Measurements from ENCODE around the gene COL23A1. TPM values are rescaled to one million over a fixed set of nuclear protein-coding genes. Genes with fewer than 3 reads are reported as not detected.

Gene COL23A1
- total RNA-seq, 2 donors from 2014 or later: 0.44 to 0.86 TPM

DNA sequence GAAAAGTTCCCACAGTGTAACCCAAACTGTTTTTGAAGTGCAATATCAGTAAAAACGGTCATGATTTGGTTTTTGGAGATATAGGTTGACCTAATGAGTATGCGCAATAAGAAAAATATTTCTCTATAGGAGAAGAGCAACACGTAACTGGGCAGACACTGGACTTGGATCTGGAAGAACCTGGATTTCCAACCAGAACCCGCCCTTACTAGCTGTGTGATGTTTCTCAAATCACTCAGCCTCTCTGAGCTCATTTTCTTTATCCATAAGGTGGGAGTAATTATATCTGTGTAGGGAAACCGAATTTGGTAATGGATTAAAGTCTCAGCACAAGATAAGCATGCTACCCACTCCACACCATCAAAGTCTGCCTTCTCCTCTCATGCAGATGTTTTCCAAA is 169.1 kb downstream of the COL23A1 start:
- peaks cover 7% of the 10 kb centered on the region for H3K4me1 Mint-ChIP-seq (ENCODE audit: low read depth)
- no peaks in the 10 kb centered on the region for H3K9me3 Mint-ChIP-seq
- no peak overlapping the region for H3K27ac Mint-ChIP-seq
- ATAC-seq (replicated peaks in 1 of 2) (no peak), DNase-seq (no peak)
- no peak overlapping the region for H3K4me3 Mint-ChIP-seq
- H3K27me3 Mint-ChIP-seq (ENCODE audit: low read depth): peaks cover 12% of the 10 kb centered on the region
- H3K36me3 Mint-ChIP-seq (ENCODE audit: insufficient read depth in 2 of 2): no peaks in the 10 kb centered on the region

DNA sequence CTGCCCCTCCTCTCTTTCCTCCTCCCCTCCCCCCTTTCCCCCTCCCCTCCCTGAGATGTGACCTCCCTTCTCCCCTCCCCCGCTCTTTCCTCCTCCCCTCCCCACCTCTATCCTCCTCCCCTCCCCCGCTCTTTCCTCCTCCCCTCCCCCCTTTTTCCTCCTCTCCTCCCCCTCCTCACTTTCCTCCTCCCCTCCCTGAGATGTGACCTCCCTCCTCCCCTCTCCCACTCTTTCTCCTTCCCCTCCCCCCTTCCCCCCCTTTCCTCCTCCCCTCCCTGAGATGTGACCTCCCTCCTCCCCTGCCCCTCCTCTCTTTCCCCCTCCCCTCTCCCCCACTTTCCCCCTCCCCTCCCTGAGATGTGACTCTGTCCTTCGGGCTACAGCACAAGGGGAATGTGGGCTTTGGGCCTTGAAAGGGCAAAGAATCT is 169.8 kb downstream of the COL23A1 start:
- ATAC-seq (replicated peaks in 1 of 2): no peak
- H3K36me3 Mint-ChIP-seq (ENCODE audit: insufficient read depth in 2 of 2): no peaks in the 10 kb centered on the region

DNA sequence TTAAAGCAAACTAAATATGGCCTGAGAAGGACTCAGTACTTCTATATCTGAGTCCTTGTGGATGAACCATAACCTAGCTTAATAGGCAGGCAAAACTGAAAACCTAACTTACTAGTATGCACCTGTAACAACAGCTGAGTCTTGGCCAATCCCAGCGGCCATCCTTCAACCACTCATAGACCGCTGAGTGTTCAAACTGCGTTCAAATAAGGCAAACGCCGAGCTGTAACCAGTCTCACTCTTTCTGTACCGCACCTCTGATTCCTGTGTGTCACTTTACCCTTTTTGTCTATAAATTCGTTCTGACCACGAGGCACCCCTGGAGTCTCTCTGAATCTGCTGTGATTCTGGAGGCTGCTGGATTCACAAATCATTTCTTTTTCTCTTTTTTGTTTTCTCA is 170.5 kb downstream of the COL23A1 start:
- Mint-ChIP-seq H3K27me3 (ENCODE audit: low read depth) (peaks cover 12% of the 10 kb centered on the region), H3K9me3 (no peaks in the 10 kb centered on the region), H3K36me3 (ENCODE audit: insufficient read depth in 2 of 2) (no peaks in the 10 kb centered on the region), H3K4me3 (no peak overlapping the region), H3K4me1 (ENCODE audit: low read depth) (peaks cover 7% of the 10 kb centered on the region), H3K27ac (no peak overlapping the region)
- ATAC-seq (replicated peaks in 1 of 2): no peak
- DNase-seq: no peak

More for the DNA sequence above, 169.8 kb downstream of the COL23A1 start:
- Mint-ChIP-seq H3K9me3 (no peaks in the 10 kb centered on the region), H3K4me1 (ENCODE audit: low read depth) (peaks cover 7% of the 10 kb centered on the region), H3K27ac (no peak overlapping the region), H3K27me3 (ENCODE audit: low read depth) (peaks cover 12% of the 10 kb centered on the region), H3K4me3 (no peak overlapping the region)
- no peak for DNase-seq

DNA sequence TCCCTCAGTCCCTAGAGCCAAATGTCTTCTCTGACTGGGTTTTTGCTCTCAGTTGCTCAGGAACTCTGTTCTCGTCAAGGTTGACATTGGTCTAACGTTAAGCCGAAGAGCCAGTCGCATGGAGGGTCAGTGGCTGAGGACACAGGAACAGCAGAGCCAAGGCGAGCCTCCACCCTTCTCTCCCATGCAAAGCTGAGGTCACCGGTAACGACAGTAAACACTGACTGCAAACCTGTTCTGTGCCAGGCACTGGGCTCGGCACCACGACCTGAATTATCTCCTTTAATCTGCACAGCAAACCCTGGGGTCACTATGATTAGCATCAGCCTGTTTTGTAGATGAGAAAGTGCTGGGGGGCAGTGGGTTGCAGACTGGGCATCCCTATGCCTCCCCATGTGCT is 171.0 kb downstream of the COL23A1 start:
- Mint-ChIP-seq H3K27ac (no peak overlapping the region), H3K36me3 (ENCODE audit: insufficient read depth in 2 of 2) (no peaks in the 10 kb centered on the region), H3K4me3 (no peak overlapping the region), H3K27me3 (ENCODE audit: low read depth) (peaks cover 12% of the 10 kb centered on the region), H3K4me1 (ENCODE audit: low read depth) (peaks cover 7% of the 10 kb centered on the region), H3K9me3 (no peaks in the 10 kb centered on the region)
- no peak for DNase-seq
- no peak for ATAC-seq (replicated peaks in 1 of 2)

DNA sequence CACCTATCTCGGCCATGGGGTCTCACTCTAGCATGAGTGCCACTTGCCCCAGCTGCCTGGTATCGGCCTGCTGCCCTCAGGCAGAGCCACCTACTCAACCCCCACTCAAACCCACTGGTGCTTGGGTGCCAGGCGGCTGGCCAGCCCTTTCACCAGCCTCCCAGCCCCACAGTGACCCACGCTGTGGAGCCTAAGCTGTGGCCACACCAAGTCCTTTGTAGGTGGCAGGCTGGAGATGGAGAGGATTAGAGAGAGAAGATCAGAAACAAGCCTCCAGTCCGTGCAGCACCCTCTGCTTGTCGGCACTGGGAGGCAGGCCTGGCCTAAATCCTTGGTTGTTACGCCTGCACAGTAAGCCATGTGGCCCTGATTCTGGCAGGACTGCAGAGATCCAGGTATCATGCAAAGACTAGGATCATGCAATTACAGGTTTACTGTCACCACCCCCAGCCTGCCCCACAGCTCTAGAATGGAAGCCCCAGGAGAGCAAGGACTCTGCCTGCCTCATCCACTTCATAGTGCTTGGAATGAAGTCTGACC is 171.7 kb downstream of the COL23A1 start:
- H3K27me3 Mint-ChIP-seq (ENCODE audit: low read depth): peaks cover 12% of the 10 kb centered on the region
- no peak overlapping the region for H3K27ac Mint-ChIP-seq
- DNase-seq (no peak), ATAC-seq (replicated peaks in 1 of 2) (no peak)
- peaks cover 7% of the 10 kb centered on the region for H3K4me1 Mint-ChIP-seq (ENCODE audit: low read depth)
- H3K9me3 Mint-ChIP-seq: no peaks in the 10 kb centered on the region
- H3K4me3 Mint-ChIP-seq: no peak overlapping the region
- H3K36me3 Mint-ChIP-seq (ENCODE audit: insufficient read depth in 2 of 2): no peaks in the 10 kb centered on the region

DNA sequence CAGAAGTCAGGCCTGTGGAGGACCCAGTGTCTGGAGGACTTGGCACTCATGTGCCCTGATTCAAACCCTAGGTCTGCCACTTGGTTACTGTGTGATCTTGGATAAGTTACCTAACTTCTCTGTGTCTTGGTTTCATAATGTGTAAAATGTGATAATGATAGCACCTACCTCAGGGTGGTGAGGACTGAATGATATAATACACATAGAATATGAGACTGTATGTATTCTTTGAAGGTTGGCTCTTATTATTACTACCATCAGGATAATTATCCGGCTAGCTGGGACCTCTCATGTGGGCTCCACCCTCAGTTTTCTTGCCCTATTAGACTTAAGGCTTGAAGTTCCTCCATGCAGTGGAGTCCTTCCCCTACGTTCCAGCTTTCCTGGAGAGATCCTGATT is 172.2 kb downstream of the COL23A1 start:
- H3K9me3 Mint-ChIP-seq: no peaks in the 10 kb centered on the region
- no peak overlapping the region for H3K4me3 Mint-ChIP-seq
- peaks cover 7% of the 10 kb centered on the region for H3K4me1 Mint-ChIP-seq (ENCODE audit: low read depth)
- peaks cover 12% of the 10 kb centered on the region for H3K27me3 Mint-ChIP-seq (ENCODE audit: low read depth)
- DNase-seq (no peak), ATAC-seq (replicated peaks in 1 of 2) (no peak)
- H3K36me3 Mint-ChIP-seq (ENCODE audit: insufficient read depth in 2 of 2): no peaks in the 10 kb centered on the region
- no peak overlapping the region for H3K27ac Mint-ChIP-seq

DNA sequence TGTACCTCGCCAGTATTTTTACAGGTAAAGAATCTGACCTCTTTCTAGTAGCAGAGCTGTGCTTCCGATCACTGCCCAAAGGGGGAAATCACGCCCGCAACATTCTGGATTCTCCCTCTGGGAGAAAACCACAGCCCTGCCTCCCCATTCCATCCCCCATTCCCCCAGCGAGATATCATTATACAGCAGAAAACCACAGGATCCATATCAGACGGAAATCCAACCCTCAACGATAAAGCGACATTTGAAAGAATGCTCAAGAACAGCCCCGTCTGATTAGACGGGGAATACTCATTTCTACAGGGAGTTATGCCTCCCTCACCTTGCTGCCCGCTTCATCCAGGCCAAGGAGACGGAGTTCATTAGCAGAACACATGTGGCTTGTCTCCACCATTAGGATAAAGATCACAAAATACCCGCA is 172.8 kb downstream of the COL23A1 start:
- H3K9me3 Mint-ChIP-seq: no peaks in the 10 kb centered on the region
- DNase-seq (no peak), ATAC-seq (replicated peaks in 1 of 2) (no peak)
- H3K4me1 Mint-ChIP-seq (ENCODE audit: low read depth): peaks cover 7% of the 10 kb centered on the region
- H3K36me3 Mint-ChIP-seq (ENCODE audit: insufficient read depth in 2 of 2): no peaks in the 10 kb centered on the region
- H3K4me3 Mint-ChIP-seq: no peak overlapping the region
- H3K27me3 Mint-ChIP-seq (ENCODE audit: low read depth): peaks cover 12% of the 10 kb centered on the region
- H3K27ac Mint-ChIP-seq: no peak overlapping the region

DNA sequence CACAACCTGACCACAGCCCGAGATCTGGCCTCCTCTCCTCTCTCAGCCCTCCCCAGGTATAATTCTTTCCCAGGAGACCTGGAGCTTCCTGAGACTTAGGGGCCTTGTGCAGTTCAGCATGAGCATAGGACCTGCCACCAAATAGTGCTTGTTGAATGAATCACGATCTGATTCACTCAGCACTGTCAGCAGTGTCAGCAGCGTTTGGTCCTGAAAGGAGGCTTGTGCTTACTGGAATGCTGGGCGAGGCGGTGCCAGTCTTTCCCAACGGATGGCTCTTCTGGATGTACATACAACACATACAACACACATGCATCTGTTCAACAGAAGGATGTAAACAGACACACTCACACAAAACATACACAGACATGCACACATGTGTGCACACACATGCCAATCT is 173.3 kb downstream of the COL23A1 start:
- H3K27me3 Mint-ChIP-seq (ENCODE audit: low read depth): peaks cover 12% of the 10 kb centered on the region
- H3K4me1 Mint-ChIP-seq (ENCODE audit: low read depth): peaks cover 7% of the 10 kb centered on the region
- H3K9me3 Mint-ChIP-seq: no peaks in the 10 kb centered on the region
- no peaks in the 10 kb centered on the region for H3K36me3 Mint-ChIP-seq (ENCODE audit: insufficient read depth in 2 of 2)
- no peak overlapping the region for H3K27ac Mint-ChIP-seq
- DNase-seq (no peak), ATAC-seq (replicated peaks in 1 of 2) (no peak)
- H3K4me3 Mint-ChIP-seq: no peak overlapping the region

DNA sequence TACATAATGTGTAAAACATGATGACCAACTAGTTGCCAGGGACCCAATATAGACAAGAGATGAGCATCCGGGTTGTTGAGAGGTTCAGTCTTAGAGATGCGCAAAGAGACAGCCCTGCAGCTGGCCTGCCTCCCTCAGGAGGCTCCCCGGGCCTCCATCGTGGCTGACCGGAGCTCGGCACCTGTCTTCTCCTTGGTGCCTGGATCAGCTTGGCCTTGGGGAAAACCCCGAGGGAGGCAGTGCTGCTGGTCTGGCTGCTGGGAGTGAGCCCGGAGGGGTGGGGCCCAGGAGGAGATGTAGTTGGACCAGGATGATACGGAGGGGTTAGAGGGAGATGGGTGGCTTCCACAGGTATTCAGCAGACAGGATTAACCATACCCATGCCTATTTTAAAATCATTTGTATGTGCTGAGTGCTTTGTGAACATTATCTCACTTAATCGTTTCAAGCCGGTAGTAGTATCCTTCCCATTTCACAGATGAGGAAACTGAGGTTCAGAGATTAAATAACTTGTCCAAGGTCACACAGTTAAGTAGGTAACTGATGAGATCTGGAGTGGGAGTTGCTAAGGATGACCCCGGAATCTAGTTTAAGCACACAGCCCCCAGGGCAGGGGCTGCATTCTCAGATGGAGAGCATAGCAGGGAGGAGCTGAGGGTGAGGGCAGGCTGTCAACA is 173.8 kb downstream of the COL23A1 start:
- H3K4me1 Mint-ChIP-seq (ENCODE audit: low read depth): peaks cover 7% of the 10 kb centered on the region
- peaks cover 12% of the 10 kb centered on the region for H3K27me3 Mint-ChIP-seq (ENCODE audit: low read depth)
- no peak overlapping the region for H3K27ac Mint-ChIP-seq
- H3K4me3 Mint-ChIP-seq: no peak overlapping the region
- DNase-seq: no peak
- no peak for ATAC-seq (replicated peaks in 1 of 2)
- no peaks in the 10 kb centered on the region for H3K36me3 Mint-ChIP-seq (ENCODE audit: insufficient read depth in 2 of 2)
- no peaks in the 10 kb centered on the region for H3K9me3 Mint-ChIP-seq

DNA sequence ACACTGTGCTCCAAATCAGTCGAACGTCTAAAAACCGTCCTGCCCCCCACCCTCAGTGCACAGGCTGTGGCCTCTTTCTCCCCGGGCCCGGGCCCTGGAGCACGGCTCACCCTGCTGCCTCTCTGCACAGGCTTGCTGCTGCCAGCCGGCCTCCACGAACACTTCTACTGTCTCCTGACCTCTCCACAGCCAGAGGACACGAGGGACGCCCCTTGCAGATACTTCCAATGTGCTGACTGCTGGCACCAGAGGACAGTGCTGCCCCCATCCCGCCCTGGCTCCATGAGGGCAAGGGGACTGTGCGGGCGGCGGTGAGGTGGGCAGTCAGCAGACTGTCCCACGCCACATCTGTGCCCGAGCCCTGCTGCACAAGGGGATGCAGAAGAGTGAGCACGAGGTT is 174.8 kb downstream of the COL23A1 start:
- Mint-ChIP-seq H3K4me3 (no peak overlapping the region), H3K36me3 (ENCODE audit: insufficient read depth in 2 of 2) (no peaks in the 10 kb centered on the region), H3K4me1 (ENCODE audit: low read depth) (peaks cover 7% of the 10 kb centered on the region), H3K27ac (no peak overlapping the region), H3K9me3 (no peaks in the 10 kb centered on the region), H3K27me3 (ENCODE audit: low read depth) (peaks cover 12% of the 10 kb centered on the region)
- DNase-seq (no peak), ATAC-seq (replicated peaks in 1 of 2) (no peak)

DNA sequence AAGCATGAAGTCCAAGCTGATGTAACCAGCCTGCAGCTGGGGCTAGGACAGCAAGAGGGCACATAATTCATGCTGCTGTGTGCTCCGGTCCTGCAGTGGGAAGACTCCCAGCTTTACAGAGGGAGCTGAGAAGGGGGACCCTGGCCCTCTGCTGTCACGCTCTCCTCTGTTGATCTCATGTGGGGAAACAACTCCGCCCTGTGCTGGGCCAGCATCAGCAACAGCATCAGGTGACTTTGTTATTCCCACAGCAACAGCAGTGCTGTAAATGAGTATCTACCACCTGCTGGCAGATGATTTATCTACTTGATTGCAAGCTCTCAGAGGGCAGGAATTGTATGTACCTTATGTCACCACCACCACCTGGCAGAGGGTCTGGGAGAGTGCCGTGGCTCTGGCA is 176.2 kb downstream of the COL23A1 start:
- H3K27me3 Mint-ChIP-seq (ENCODE audit: low read depth): peaks cover 12% of the 10 kb centered on the region
- H3K36me3 Mint-ChIP-seq (ENCODE audit: insufficient read depth in 2 of 2): no peaks in the 10 kb centered on the region
- peaks cover 7% of the 10 kb centered on the region for H3K4me1 Mint-ChIP-seq (ENCODE audit: low read depth)
- no peaks in the 10 kb centered on the region for H3K9me3 Mint-ChIP-seq
- no peak for DNase-seq
- H3K27ac Mint-ChIP-seq: no peak overlapping the region
- H3K4me3 Mint-ChIP-seq: no peak overlapping the region
- ATAC-seq (replicated peaks in 1 of 2): no peak

DNA sequence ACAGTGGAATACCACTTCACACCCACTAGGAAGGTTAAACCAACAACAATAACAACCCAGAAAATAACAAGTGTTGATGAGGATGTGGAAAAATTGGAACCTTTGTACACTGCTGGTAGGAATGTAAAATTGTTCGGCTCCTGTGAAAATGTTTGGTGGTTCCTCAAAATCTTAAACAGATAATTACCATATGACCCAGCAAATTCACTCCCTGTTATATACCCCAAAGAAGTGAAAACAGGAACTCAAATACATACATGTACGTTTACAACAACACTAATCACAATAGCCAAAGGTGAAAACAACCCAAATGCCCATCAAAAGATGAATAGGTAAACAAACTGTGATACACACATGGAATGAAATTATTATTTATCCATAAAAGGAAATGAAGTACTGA is 179.1 kb downstream of the COL23A1 start:
- Mint-ChIP-seq H3K27me3 (ENCODE audit: low read depth) (no peaks in the 10 kb centered on the region), H3K27ac (no peak overlapping the region), H3K36me3 (ENCODE audit: insufficient read depth in 2 of 2) (peaks cover 0 to 5% of the 10 kb centered on the region in 2 donors), H3K4me1 (ENCODE audit: low read depth) (no peaks in the 10 kb centered on the region), H3K4me3 (no peak overlapping the region), H3K9me3 (peaks cover 3 to 5% of the 10 kb centered on the region in 2 donors)
- ATAC-seq (replicated peaks in 1 of 2) (no peak), DNase-seq (no peak)

DNA sequence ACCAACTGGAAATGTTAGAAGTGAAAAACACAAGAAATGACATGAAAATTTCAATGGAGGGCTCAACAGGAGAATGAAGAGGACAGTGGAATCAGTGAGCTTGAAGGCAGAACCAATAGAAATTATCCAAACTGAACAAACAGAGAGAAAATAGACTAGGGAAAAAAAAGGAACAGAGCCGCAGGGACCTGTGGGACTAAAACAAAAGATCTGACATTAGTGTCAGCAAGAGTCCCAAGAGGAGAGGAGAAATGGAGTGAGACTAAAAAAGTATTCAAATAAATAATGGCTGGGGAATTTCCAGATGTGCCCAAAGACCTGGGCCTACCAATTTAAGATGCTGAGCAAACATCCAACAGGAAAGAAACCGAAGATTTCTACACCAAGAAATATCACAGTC is 182.5 kb downstream of the COL23A1 start:
- DNase-seq (no peak), ATAC-seq (replicated peaks in 1 of 2) (no peak)
- no peaks in the 10 kb centered on the region for H3K27me3 Mint-ChIP-seq (ENCODE audit: low read depth)
- H3K4me1 Mint-ChIP-seq (ENCODE audit: low read depth): no peaks in the 10 kb centered on the region
- peaks cover 0 to 5% of the 10 kb centered on the region in 2 donors for H3K36me3 Mint-ChIP-seq (ENCODE audit: insufficient read depth in 2 of 2)
- no peak overlapping the region for H3K27ac Mint-ChIP-seq
- H3K4me3 Mint-ChIP-seq: no peak overlapping the region
- peaks cover 4 to 8% of the 10 kb centered on the region in 2 donors for H3K9me3 Mint-ChIP-seq

DNA sequence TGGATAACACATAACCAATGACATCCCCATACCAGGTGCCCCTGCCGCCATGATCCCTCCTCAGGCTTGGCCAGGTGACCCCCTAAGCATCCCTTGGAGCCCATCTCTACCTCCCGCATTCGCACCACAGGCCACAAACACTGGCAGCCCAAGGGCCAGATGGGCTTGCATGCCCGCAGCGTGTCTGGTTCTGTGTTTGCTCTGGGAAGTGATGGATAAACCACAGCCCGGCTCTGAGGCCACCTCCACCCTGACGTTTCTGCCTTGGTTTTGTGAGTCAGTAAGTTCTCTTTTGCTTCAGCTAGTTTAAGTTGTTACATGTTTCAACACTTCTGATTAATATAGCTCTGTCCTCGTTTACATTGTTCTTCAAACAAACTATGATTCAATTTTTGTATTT is 185.2 kb downstream of the COL23A1 start:
- H3K9me3 Mint-ChIP-seq: peaks cover 8% of the 10 kb centered on the region in 2 donors
- no peak overlapping the region for H3K27ac Mint-ChIP-seq
- ATAC-seq (replicated peaks in 1 of 2): no peak
- no peaks in the 10 kb centered on the region for H3K4me1 Mint-ChIP-seq (ENCODE audit: low read depth)
- no peak for DNase-seq
- no peak overlapping the region for H3K4me3 Mint-ChIP-seq
- H3K27me3 Mint-ChIP-seq (ENCODE audit: low read depth): peaks cover 4% of the 10 kb centered on the region
- H3K36me3 Mint-ChIP-seq (ENCODE audit: insufficient read depth in 2 of 2): peaks cover 0 to 5% of the 10 kb centered on the region in 2 donors
